Measurements from ENCODE around the gene TUBGCP6. TPM values are rescaled to one million over a fixed set of nuclear protein-coding genes. Genes with fewer than 3 reads are reported as not detected.

TUBGCP6 gene
- total RNA-seq, 1 experiment from 2014 or later = 38.6 TPM

DNA sequence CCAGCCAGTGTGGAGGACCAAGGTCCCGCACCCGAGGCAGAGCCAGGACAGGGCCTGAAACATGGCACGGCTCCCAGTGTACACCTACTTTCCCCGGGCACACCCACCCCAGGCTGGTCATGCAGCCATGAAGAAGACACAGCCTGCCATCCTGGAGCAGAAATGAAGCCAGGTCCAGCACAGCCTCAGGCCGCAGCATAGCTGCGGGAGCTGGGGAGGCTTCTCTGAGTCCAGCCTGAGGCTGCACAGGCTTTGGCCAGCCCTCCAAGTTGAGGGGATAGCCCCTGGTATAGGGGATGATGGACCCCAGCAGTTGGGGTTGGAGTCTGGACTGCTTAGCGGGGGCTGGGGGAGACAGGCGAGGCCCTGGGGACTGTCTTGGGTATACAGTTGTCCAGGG, 9.1 kb upstream of the TUBGCP6 start:
- no peak overlapping the region for H3K9ac ChIP-seq (ENCODE audit: low read length)
- H2AFZ ChIP-seq (ENCODE audit: low read depth, low read length, poor library complexity, severe bottlenecking) = no peak overlapping the region
- H3K27me3 ChIP-seq (ENCODE audit: insufficient read depth, low read length) = no peaks in the 10 kb centered on the region
- H3K27ac ChIP-seq (ENCODE audit: low read depth, low read length) = no peak overlapping the region; the same call in 1 of the 2 replicates
- CTCF ChIA-PET = interaction anchor here (1.1 kb wide), 1 partner anchor 10 kb away, joined by 3 read pairs; no protein-coding TSS in a partner anchor
- intact Hi-C loops (cut with micrococcal nuclease) = loop anchor here (5.0 kb wide), 1 partner anchor 243 kb away; no protein-coding TSS in a partner anchor
- BruUV-seq (replicated peaks) = no TSS peak
- ATAC-seq = no peak
- no peaks in the 10 kb centered on the region for H4K20me1 ChIP-seq (ENCODE audit: insufficient read depth)
- H3K4me2 ChIP-seq (ENCODE audit: low read length) = no peak overlapping the region
- POLR2A ChIA-PET = no interaction called here
- DNase-seq (ENCODE audit: low read depth, low spot score) = no peak
- no peaks in the 10 kb centered on the region for H3K9me2 ChIP-seq (ENCODE audit: insufficient read depth)
- RAD21 ChIA-PET (ENCODE audit: low non-redundant PET in 1 of 2, low total read pairs in 2 of 2, uncharacterized antibody in 2 of 2, unreplicated experiment in 2 of 2) = no interaction called here
- peaks cover 0 to 11% of the 10 kb centered on the region in 2 experiments; a peak in 2 of 4 replicates for H3K36me3 ChIP-seq (ENCODE audit: control insufficient read depth in 1 of 2, insufficient read depth in 2 of 2, low read length in 2 of 2)
- peaks cover 24% of the 10 kb centered on the region for H3K79me2 ChIP-seq (ENCODE audit: insufficient read depth, low read length)
- H3K9me3 ChIP-seq (ENCODE audit: control insufficient read depth in 1 of 2, insufficient read depth in 1 of 2, low read depth in 1 of 2, low read length in 2 of 2) = no peaks in the 10 kb centered on the region
- TF ChIP-seq, protein P1, sequence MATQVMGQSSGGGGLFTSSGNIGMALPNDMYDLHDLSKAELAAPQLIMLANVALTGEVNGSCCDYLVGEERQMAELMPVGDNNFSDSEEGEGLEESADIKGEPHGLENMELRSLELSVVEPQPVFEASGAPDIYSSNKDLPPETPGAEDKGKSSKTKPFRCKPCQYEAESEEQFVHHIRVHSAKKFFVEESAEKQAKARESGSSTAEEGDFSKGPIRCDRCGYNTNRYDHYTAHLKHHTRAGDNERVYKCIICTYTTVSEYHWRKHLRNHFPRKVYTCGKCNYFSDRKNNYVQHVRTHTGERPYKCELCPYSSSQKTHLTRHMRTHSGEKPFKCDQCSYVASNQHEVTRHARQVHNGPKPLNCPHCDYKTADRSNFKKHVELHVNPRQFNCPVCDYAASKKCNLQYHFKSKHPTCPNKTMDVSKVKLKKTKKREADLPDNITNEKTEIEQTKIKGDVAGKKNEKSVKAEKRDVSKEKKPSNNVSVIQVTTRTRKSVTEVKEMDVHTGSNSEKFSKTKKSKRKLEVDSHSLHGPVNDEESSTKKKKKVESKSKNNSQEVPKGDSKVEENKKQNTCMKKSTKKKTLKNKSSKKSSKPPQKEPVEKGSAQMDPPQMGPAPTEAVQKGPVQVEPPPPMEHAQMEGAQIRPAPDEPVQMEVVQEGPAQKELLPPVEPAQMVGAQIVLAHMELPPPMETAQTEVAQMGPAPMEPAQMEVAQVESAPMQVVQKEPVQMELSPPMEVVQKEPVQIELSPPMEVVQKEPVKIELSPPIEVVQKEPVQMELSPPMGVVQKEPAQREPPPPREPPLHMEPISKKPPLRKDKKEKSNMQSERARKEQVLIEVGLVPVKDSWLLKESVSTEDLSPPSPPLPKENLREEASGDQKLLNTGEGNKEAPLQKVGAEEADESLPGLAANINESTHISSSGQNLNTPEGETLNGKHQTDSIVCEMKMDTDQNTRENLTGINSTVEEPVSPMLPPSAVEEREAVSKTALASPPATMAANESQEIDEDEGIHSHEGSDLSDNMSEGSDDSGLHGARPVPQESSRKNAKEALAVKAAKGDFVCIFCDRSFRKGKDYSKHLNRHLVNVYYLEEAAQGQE (IDR thresholded peaks at IDR 0.05; ENCODE audit: low read depth) = no peak
- TF ChIP-seq, protein P2, sequence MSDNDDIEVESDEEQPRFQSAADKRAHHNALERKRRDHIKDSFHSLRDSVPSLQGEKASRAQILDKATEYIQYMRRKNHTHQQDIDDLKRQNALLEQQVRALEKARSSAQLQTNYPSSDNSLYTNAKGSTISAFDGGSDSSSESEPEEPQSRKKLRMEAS (IDR thresholded peaks at IDR 0.05) = no peak
- TF ChIP-seq EZH2phosphoT487 (IDR thresholded peaks at IDR 0.05; ENCODE audit: borderline replicate concordance) = no peak
- H3K4me1 ChIP-seq (ENCODE audit: control insufficient read depth in 1 of 2, insufficient read depth in 2 of 2, low read length in 2 of 2) = peaks cover 7 to 30% of the 10 kb centered on the region in 2 experiments; a peak in 3 of 4 replicates
- H3K4me3 ChIP-seq (replicated peaks in 1 of 2; ENCODE audit: low read depth in 1 of 2, low read length in 2 of 2) = no peak overlapping the region

Data from HCT116 (cell line).